Activated naive CD8-positive, alpha-beta T cell treated with anti-CD3 and anti-CD28 coated beads, Interleukin-2, amount 10 ng/mL, durations not matched to agents 7 days and 5 days (primary cell): Measurements from ENCODE around the gene SCP2. TPM values are rescaled to one million over a fixed set of nuclear protein-coding genes. Genes with fewer than 3 reads are reported as not detected.

Experiments used
- ATAC-seq: fragments of 150-1000 bp; cut with Tn5 transposase; one replicate; pipeline ENCODE4 v1.10.0; 2021; ENCODE audit warnings: low read depth, moderate library complexity
- POLR2A ChIA-PET: fragments of 350-600 bp; sonication (Branson Sonifier 250); formaldehyde crosslinking; loops from one replicate; lab custom pipeline; 2021; ENCODE audit warnings: antibody characterized with exemption; lab: Charles Lee
- DNase-seq: peaks from one replicate; pipeline ENCODE4 v3.0.0; 2021
- H3K27ac Mint-ChIP-seq: one replicate; pipeline ENCODE4 v1.8.0; 2022; ENCODE audit warnings: mild to moderate bottlenecking, mixed read lengths
- H3K27me3 Mint-ChIP-seq: one replicate; pipeline ENCODE4 v1.8.0; 2022; ENCODE audit warnings: mild to moderate bottlenecking, moderate library complexity, mixed read lengths
- H3K36me3 Mint-ChIP-seq: one replicate; pipeline ENCODE4 v1.8.0; 2021; ENCODE audit warnings: mild to moderate bottlenecking, mixed read lengths
- H3K4me1 Mint-ChIP-seq: one replicate; pipeline ENCODE4 v1.8.0; 2021; ENCODE audit warnings: mixed read lengths
- H3K4me3 Mint-ChIP-seq: one replicate; pipeline ENCODE4 v1.8.0; 2022; ENCODE audit warnings: mild to moderate bottlenecking, moderate library complexity, mixed read lengths
- H3K9me3 Mint-ChIP-seq: one replicate; pipeline ENCODE4 v1.8.0; 2021; ENCODE audit warnings: mixed read lengths
- total RNA-seq, 2 experiments: library from RNA; stranded (reverse); gene quantifications; one replicate each; pipeline ENCODE4 v1.2.3, GENCODE V29; 2021

The SCP2 gene
- total RNA-seq, 2 experiments from 2014 or later: 81.0 to 81.6 TPM

DNA sequence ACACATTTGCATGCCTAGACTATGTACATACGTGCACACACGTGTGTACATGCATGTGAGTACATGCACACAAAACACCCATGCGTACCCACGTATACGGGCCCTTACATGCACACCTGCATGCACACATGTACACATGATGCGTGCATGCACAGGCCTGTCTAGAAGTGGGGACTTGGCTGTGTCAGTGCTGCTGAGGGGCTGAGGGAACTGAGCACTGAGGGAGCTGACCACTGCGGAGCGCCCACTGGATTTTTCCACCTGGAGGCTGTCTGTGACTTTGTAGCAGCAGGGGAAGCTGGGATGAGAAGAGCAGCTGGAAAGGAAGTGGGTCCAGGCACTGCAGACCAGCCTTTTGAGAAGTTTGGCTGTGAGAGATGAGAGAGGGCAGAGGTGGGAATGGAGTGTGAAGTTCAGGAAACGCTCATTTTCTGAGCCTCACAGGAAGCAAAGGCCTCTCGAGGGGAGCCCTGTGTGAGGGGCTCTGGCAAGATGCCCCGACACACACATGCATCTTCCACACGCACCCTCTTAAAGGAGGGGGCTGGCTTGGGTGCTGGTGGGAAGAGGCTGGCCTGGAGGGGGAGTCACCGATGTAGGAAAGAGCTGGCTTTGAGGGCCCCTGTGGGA lies 155.9 kb downstream of the SCP2 start:
- Mint-ChIP-seq H3K27ac (peak overlapping the region; percentile 36), H3K27me3 (no peaks in the 10 kb centered on the region), H3K36me3 (no peaks in the 10 kb centered on the region), H3K4me3 (no peak overlapping the region), H3K4me1 (peaks cover 2% of the 10 kb centered on the region), H3K9me3 (no peaks in the 10 kb centered on the region)
- POLR2A ChIA-PET: no interaction called here
- no peak for DNase-seq
- ATAC-seq: no peak

DNA sequence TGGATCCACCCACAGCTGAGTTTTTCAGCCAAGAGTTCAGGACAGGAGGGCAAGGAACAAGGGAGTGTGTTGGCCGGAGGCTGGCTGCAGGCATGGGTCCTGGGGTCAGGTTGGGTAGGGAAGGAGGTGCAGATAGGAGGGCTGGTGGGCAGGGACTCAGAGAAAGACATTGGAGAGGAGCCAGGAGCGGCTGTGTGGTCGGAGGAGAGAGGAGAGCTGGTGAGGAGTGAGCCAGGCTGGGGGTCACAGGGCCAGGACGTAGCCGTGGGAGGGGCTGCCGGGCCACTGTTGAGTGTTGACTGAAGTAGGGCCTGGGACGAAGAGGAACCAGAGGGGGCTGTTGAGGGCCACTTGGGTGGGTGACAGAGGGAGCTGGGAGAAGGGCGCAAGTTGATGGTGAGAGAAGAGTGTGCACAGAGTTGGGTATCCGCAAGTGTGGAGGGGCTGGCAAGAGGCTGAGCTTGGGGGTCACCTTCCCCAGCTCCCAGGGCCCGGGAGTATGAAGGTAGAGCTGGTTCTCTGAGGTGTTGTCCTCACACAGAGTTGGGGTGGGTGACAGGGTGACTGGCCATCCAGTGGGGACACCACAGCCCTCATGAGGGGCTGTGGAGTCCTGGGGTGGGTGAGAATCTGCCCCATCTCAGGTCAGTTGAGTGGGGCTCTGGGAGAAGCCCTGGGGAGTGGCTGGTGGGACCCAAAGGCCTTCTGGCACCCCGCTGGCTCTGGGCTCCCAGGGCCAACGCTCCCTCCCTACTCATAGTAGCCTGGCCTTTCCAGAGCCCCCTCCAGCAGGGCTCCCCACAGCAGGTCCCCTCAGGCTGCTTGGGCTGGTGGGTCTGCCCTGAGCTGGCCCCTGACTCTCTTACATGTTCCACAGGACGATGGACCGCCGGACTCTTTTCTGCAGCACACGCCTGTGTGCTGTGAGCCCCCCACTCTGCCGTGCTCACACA lies 156.8 kb downstream of the SCP2 start:
- H3K27ac Mint-ChIP-seq: no peak overlapping the region
- POLR2A ChIA-PET: no interaction called here
- no peak for ATAC-seq
- peaks cover 2% of the 10 kb centered on the region for H3K4me1 Mint-ChIP-seq
- H3K36me3 Mint-ChIP-seq: no peaks in the 10 kb centered on the region
- no peak overlapping the region for H3K4me3 Mint-ChIP-seq
- no peak for DNase-seq
- no peaks in the 10 kb centered on the region for H3K9me3 Mint-ChIP-seq
- no peaks in the 10 kb centered on the region for H3K27me3 Mint-ChIP-seq

DNA sequence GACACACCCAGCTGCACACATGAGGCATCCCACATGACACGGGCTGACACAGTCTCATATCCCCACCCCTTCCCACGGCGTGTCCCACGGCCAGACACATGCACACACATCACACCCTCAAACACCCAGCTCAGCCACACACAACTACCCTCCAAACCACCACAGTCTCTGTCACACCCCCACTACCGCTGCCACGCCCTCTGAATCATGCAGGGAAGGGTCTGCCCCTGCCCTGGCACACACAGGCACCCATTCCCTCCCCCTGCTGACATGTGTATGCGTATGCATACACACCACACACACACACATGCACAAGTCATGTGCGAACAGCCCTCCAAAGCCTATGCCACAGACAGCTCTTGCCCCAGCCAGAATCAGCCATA lies 157.5 kb downstream of the SCP2 start:
- H3K27me3 Mint-ChIP-seq: no peaks in the 10 kb centered on the region
- H3K9me3 Mint-ChIP-seq: no peaks in the 10 kb centered on the region
- no peak overlapping the region for H3K27ac Mint-ChIP-seq
- H3K4me3 Mint-ChIP-seq: no peak overlapping the region
- ATAC-seq: no peak
- POLR2A ChIA-PET: no interaction called here
- H3K36me3 Mint-ChIP-seq: no peaks in the 10 kb centered on the region
- DNase-seq: no peak
- H3K4me1 Mint-ChIP-seq: peaks cover 2% of the 10 kb centered on the region

GRCh38 chr1:53085405-53085804 lies 158.3 kb downstream of the SCP2 start:
- DNase-seq (no peak), ATAC-seq (no peak)
- no peaks in the 10 kb centered on the region for H3K27me3 Mint-ChIP-seq
- no peak overlapping the region for H3K27ac Mint-ChIP-seq
- POLR2A ChIA-PET: no interaction called here
- peaks cover 2% of the 10 kb centered on the region for H3K4me1 Mint-ChIP-seq
- no peaks in the 10 kb centered on the region for H3K36me3 Mint-ChIP-seq
- H3K9me3 Mint-ChIP-seq: no peaks in the 10 kb centered on the region
- no peak overlapping the region for H3K4me3 Mint-ChIP-seq

GRCh38 chr1:53086491-53087070 lies 159.5 kb downstream of the SCP2 start:
- ATAC-seq (no peak), DNase-seq (no peak)
- Mint-ChIP-seq H3K27me3 (no peaks in the 10 kb centered on the region), H3K9me3 (no peaks in the 10 kb centered on the region), H3K4me3 (no peak overlapping the region), H3K27ac (no peak overlapping the region), H3K4me1 (peaks cover 2% of the 10 kb centered on the region), H3K36me3 (no peaks in the 10 kb centered on the region)
- POLR2A ChIA-PET: no interaction called here

- no peaks in the 10 kb centered on the region for H3K9me3 Mint-ChIP-seq
- H3K4me1 Mint-ChIP-seq: peaks cover 2% of the 10 kb centered on the region
- H3K27me3 Mint-ChIP-seq: no peaks in the 10 kb centered on the region
- no peaks in the 10 kb centered on the region for H3K36me3 Mint-ChIP-seq
- DNase-seq (no peak), ATAC-seq (no peak)
- H3K4me3 Mint-ChIP-seq: no peak overlapping the region
- POLR2A ChIA-PET: no interaction called here
- no peak overlapping the region for H3K27ac Mint-ChIP-seq
Observed at GRCh38 chr1:53087332-53088285, 160.5 kb downstream of the SCP2 start.

DNA sequence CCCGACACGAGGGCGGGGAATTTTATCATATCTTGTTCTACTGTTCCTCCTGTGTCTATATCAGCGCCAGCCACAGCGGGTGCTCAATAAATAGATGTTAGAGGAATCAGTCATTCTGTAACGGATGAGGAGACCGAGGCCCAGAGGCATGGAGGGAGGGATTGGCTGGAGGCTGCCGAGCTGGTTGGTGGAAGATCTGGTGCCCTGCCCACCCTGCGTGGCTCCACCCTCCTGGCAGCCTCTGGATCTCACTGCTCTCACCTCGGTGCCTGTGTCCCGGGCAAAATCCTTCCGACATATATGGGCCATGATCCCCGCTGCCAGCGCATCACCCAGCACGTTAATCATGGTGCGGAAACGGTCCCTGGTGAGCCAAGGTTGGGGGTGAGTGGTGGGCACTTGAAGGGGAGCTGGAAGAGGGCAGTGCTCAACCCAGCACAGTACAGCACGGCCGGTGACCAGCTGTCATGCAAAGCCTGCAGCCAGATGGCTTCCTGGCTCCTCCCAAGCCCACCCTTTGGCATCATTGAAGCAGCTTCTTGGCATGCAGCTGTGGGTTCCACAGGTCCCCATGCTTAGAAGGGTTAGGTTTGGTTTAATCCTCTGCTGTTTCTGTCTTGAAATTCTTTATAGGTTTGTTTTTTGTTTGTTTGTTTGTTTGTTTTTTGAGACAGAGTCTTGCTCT lies 161.7 kb downstream of the SCP2 start:
- Mint-ChIP-seq H3K36me3 (no peaks in the 10 kb centered on the region), H3K9me3 (no peaks in the 10 kb centered on the region), H3K4me3 (no peak overlapping the region), H3K27me3 (no peaks in the 10 kb centered on the region), H3K27ac (no peak overlapping the region), H3K4me1 (no peaks in the 10 kb centered on the region)
- no peak for DNase-seq
- no peak for ATAC-seq
- POLR2A ChIA-PET: no interaction called here

- Mint-ChIP-seq H3K9me3 (no peaks in the 10 kb centered on the region), H3K27me3 (no peaks in the 10 kb centered on the region), H3K4me3 (no peak overlapping the region), H3K36me3 (no peaks in the 10 kb centered on the region), H3K27ac (no peak overlapping the region), H3K4me1 (no peaks in the 10 kb centered on the region)
- no peak for ATAC-seq
- no peak for DNase-seq
- POLR2A ChIA-PET: no interaction called here
Observed at GRCh38 chr1:53089478-53090226, 162.6 kb downstream of the SCP2 start.

DNA sequence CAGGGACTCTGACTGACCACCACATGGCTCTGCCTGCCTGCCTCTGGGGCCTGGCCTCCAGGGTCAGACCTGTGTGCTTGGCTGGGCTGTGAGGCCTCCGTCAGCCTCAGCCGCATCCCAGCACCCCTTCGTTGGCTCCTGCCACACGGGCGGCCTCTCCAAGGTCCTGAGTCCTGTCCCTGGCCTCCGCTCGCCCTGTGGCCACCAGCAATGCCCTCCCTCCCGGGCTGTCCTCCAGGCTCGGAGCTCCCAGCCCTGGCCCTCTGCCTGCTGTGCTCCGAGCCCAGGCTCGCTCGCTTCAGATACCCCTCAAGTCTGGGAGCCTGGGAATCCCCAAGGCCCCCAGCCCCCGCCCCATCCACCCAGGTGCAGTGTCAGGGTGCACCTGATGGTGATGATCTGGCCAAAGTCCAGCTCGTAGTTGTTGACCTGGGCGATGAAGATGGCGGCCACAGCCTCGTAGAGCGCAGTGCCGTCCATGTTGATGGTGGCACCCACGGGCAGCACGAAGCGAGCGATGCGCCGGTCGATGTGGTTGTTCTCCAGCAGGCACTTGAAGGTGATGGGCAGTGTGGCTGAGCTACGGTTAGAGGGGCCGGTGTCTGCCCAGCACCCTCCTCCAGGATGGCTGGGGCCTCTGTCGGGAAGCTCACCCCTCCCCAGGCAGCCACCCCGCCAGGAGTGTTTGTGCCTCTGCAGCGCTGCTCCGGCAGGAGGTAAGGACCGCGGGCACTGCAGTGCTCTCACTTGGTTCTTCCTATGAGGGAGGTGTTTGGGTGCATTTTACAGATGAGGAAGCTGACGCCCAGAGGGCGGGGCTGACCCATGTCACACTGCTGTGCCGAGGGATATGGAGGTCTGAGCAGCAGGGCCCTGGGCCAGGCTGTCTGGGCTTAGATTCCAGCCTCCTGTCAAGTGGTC lies 163.4 kb downstream of the SCP2 start:
- Mint-ChIP-seq H3K9me3 (no peaks in the 10 kb centered on the region), H3K27me3 (no peaks in the 10 kb centered on the region), H3K4me3 (no peak overlapping the region), H3K27ac (no peak overlapping the region), H3K4me1 (no peaks in the 10 kb centered on the region), H3K36me3 (no peaks in the 10 kb centered on the region)
- DNase-seq: no peak
- ATAC-seq: no peak
- POLR2A ChIA-PET: no interaction called here

GRCh38 chr1:53091841-53092645 lies 165.0 kb downstream of the SCP2 start:
- DNase-seq (no peak), ATAC-seq (no peak)
- Mint-ChIP-seq H3K27me3 (no peaks in the 10 kb centered on the region), H3K4me3 (no peak overlapping the region), H3K27ac (no peak overlapping the region), H3K4me1 (no peaks in the 10 kb centered on the region), H3K9me3 (no peaks in the 10 kb centered on the region), H3K36me3 (no peaks in the 10 kb centered on the region)
- POLR2A ChIA-PET: no interaction called here
